ENCODE measurements around the gene NOG. TPM values are rescaled to one million over a fixed set of nuclear protein-coding genes. Genes with fewer than 3 reads are reported as not detected.

The NOG gene
- total and polyA plus RNA-seq, 2 donors (not counting 3 experiments of a cell fraction or from before 2014, with no cell fraction given), result 0.63 to 2.3 TPM

GRCh38 chr17:56594320-56595107 is 1.0 kb downstream of the NOG start:
- Histone ChIP-seq H3K79me2 (ENCODE audit: control insufficient read depth, insufficient read depth, low read length) (no peaks in the 10 kb centered on the region), H3K4me3 (replicated peaks in 1 of 3; ENCODE audit: insufficient read depth in 1 of 3, low read depth in 1 of 3, low read length in 3 of 3) (peak overlapping the region; percentile 46 to 66 (median 56)), H3K9me3 (replicated peaks; ENCODE audit: control insufficient read depth, insufficient read depth, low read length) (no peaks in the 10 kb centered on the region), H3K9me1 (replicated peaks; ENCODE audit: control insufficient read depth, extremely low read depth, insufficient read depth, low read length) (no peaks in the 10 kb centered on the region), H3K27me3 (ENCODE audit: control insufficient read depth in 2 of 2, insufficient read depth in 2 of 2, low read length in 2 of 2) (peaks cover 53 to 56% of the 10 kb centered on the region in 2 experiments), H3K9ac (replicated peaks; ENCODE audit: extremely low read depth, insufficient read depth, low read length) (peak overlapping the region; percentile 66), H3K27ac (ENCODE audit: insufficient read depth, low read depth, low read length) (peak overlapping the region; percentile 54), H2AFZ (ENCODE audit: low read depth, low read length) (peak overlapping the region; percentile 13), H3K4me2 (ENCODE audit: insufficient read depth, low read length) (peak overlapping the region; percentile 84), H4K20me1 (replicated peaks; ENCODE audit: control insufficient read depth, extremely low read depth, insufficient read depth, low read length) (no peaks in the 10 kb centered on the region), H3K4me1 (ENCODE audit: control insufficient read depth, extremely low read depth, insufficient read depth, low read length) (peaks cover 23% of the 10 kb centered on the region), H3K36me3 (ENCODE audit: control insufficient read depth in 2 of 2, extremely low read depth in 1 of 2, insufficient read depth in 2 of 2, low read length in 2 of 2) (no peaks in the 10 kb centered on the region)
- POLR2A ChIA-PET, result interaction anchor here (0.6 kb wide), 1 partner anchor 192 kb away, joined by 3 read pairs; no protein-coding TSS in a partner anchor
- FAIRE-seq (no peak), DNase-seq (ENCODE audit: low read depth, low spot score) (peak; percentile 19)
- no TSS peak for BruUV-seq (replicated peaks)
- no peak for TF ChIP-seq FOS (IDR thresholded peaks at IDR 0.05; ENCODE audit: borderline replicate concordance, insufficient read depth, low read length)
- no peak for TF ChIP-seq POLR2A (IDR thresholded peaks at IDR 0.05; ENCODE audit: low read depth, low read length)
- peak; percentile 32 for TF ChIP-seq EZH2 (IDR thresholded peaks at IDR 0.05; ENCODE audit: borderline replicate concordance, low read depth, low read length, severe bottlenecking)
- dilution Hi-C loops (cut with MboI; ENCODE audit: extremely low pct_ligation_motif_present, low sequenced_read_pairs), result loop anchor here (25.0 kb wide), 1 partner anchor 118 kb away; no protein-coding TSS in a partner anchor
- CTCF ChIA-PET, result interaction anchor here (0.6 to 10.6 kb wide), 9 partner anchors 59 to 491 kb away, joined by 3 to 473 read pairs (median 4); partner anchors contain the start of gene AKAP1
- intact Hi-C loops (cut with micrococcal nuclease), result loop anchor here (5.0 to 10.0 kb wide), 5 partner anchors 92 to 467 kb away; partner anchors contain the start of gene COIL

GRCh38 chr17:56595108-56595418 is 1.6 kb downstream of the NOG start:
- H3K4me1 ChIP-seq (ENCODE audit: control insufficient read depth, extremely low read depth, insufficient read depth, low read length), result peaks cover 23% of the 10 kb centered on the region
- no peak overlapping the region for H2AFZ ChIP-seq (ENCODE audit: low read depth, low read length)
- H3K27ac ChIP-seq (ENCODE audit: insufficient read depth, low read depth, low read length), result no peak overlapping the region
- no TSS peak for BruUV-seq (replicated peaks)
- no peak for TF ChIP-seq JUN (IDR thresholded peaks at IDR 0.05; ENCODE audit: borderline replicate concordance, insufficient read depth, insufficient read length, low read depth)
- TF ChIP-seq POLR2AphosphoS5 (IDR thresholded peaks at IDR 0.05; ENCODE audit: insufficient read depth, low read depth, low read length), result no peak
- TF ChIP-seq GATA2 (IDR thresholded peaks at IDR 0.05; ENCODE audit: insufficient read depth, insufficient read length, low read depth, low read length), result no peak
- no peak for TF ChIP-seq EZH2 (IDR thresholded peaks at IDR 0.05; ENCODE audit: borderline replicate concordance, low read depth, low read length, severe bottlenecking)
- no peak for TF ChIP-seq MAX (IDR thresholded peaks at IDR 0.05; ENCODE audit: insufficient read depth, insufficient read length)
- no peak for TF ChIP-seq FOS (IDR thresholded peaks at IDR 0.05; ENCODE audit: borderline replicate concordance, insufficient read depth, low read length)
- TF ChIP-seq POLR2A (IDR thresholded peaks at IDR 0.05; ENCODE audit: low read depth, low read length), result no peak
- TF ChIP-seq MYC (IDR thresholded peaks at IDR 0.05; ENCODE audit: low read depth, low read length), result no peak
- no peak for TF ChIP-seq CTCF (IDR thresholded peaks at IDR 0.05; ENCODE audit: extremely low read depth in 1 of 2, insufficient read depth in 1 of 2, low read depth in 1 of 2, low read length in 2 of 2)
- no peaks in the 10 kb centered on the region for H3K79me2 ChIP-seq (ENCODE audit: control insufficient read depth, insufficient read depth, low read length)
- H4K20me1 ChIP-seq (replicated peaks; ENCODE audit: control insufficient read depth, extremely low read depth, insufficient read depth, low read length), result no peaks in the 10 kb centered on the region
- no peak overlapping the region for H3K9ac ChIP-seq (replicated peaks; ENCODE audit: extremely low read depth, insufficient read depth, low read length)
- H3K9me1 ChIP-seq (replicated peaks; ENCODE audit: control insufficient read depth, extremely low read depth, insufficient read depth, low read length), result no peaks in the 10 kb centered on the region
- no peaks in the 10 kb centered on the region for H3K9me3 ChIP-seq (replicated peaks; ENCODE audit: control insufficient read depth, insufficient read depth, low read length)
- H3K4me2 ChIP-seq (ENCODE audit: insufficient read depth, low read length), result peak overlapping the region; percentile 84
- H3K36me3 ChIP-seq (ENCODE audit: control insufficient read depth in 2 of 2, extremely low read depth in 1 of 2, insufficient read depth in 2 of 2, low read length in 2 of 2), result no peaks in the 10 kb centered on the region
- DNase-seq (ENCODE audit: low read depth, low spot score) (no peak), FAIRE-seq (no peak)
- intact Hi-C loops (cut with micrococcal nuclease) (loop anchor here (10.0 kb wide), 1 partner anchor 280 kb away; no protein-coding TSS in a partner anchor), dilution Hi-C loops (cut with MboI; ENCODE audit: extremely low pct_ligation_motif_present, low sequenced_read_pairs) (loop anchor here (25.0 kb wide), 1 partner anchor 117 kb away; no protein-coding TSS in a partner anchor)
- H3K4me3 ChIP-seq (replicated peaks in 1 of 3; ENCODE audit: insufficient read depth in 1 of 3, low read depth in 1 of 3, low read length in 3 of 3), result no peak overlapping the region
- peaks cover 49 to 50% of the 10 kb centered on the region in 2 experiments for H3K27me3 ChIP-seq (ENCODE audit: control insufficient read depth in 2 of 2, insufficient read depth in 2 of 2, low read length in 2 of 2)
- CTCF ChIA-PET, result interaction anchor here (0.6 to 10.6 kb wide), 7 partner anchors 58 to 490 kb away, joined by 3 to 473 read pairs (median 4); partner anchors contain the start of gene AKAP1
- POLR2A ChIA-PET, result interaction anchor here (0.6 kb wide), 1 partner anchor 192 kb away, joined by 3 read pairs; no protein-coding TSS in a partner anchor

All from endothelial cell of umbilical vein (primary cell).